GM19240 (cell line): ENCODE measurements around the gene CYP26A1.
"Not testable (repeated sequence)": the region's sequence is repeated elsewhere in the genome, so short reads cannot be mapped to it uniquely, and the experiment has no call there.

ENCODE experiments used
- DNase-seq: peaks from one replicate; pipeline ENCODE4 v3.0.0; 2011; ENCODE audit warnings: low spot score; ENCODE audit not compliant: insufficient read length

Gene CYP26A1

GRCh38 chr10:93079663-93080349, 6.1 kb downstream of the CYP26A1 start:
- DNase-seq, result no peak

- DNase-seq, result peak; percentile 64
These were observed 6.8 kb downstream of the CYP26A1 start for GRCh38 chr10:93080350-93081046.

DNA sequence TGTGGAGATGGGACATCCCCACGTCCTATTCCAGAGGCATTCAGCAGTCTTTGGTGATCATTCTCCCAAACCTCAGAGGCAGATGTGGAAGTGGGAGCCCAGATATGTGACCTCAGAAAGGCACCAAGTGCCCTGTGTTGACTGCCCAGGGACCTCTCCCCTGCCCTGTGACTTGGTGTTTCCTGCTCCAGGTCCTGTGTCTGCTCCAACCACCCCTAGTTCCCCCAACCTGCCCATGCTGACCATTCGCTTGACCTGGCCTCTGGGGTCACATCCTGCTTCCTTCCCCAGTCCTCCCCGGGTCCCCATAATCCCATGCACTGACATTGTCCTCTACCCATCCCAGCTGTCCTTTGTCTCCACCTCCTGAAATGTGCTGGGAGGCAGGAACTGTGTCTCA, 7.6 kb downstream of the CYP26A1 start:
- no peak for DNase-seq

- DNase-seq, result no peak
These were observed 8.1 kb downstream of the CYP26A1 start for GRCh38 chr10:93081834-93082233.

DNA sequence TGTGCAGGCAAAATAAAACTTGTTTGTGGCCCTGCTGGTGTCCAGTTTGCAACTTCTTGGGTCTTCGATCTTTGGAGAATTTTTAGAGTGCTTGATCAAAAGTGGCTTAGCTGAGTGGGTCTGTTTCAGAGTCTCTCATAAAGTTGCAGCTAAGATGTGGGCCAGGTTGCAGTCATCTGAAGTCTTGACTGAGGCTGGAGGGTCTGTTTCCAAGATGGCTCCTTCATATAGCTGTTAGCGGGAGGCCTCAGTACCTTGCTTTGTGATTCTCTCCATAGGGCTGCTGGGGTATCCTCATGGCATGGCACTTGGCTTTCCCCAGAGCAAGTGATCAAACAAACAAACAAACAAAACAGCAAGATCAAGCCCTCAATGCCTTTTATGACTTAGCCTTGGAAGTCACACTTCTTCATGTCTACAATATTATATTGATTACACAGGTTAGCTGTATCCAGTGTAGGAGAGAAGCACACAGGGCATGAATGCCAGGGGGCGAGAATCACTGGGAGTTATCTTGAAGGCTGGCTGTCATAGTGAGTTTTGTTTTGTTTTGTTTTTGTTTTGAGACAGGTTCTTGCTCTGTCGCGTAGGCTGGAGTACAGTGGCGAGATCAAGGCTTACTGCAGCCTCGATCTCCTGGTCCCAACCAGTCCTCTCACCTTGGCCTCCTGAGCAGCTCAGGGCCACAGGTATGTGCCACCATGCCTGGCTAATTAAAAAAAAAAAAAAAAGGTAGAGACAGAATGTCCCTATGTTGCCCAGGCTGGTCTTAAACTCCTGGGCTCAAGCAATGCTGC, 10.2 kb downstream of the CYP26A1 start:
- DNase-seq, result no peak

GRCh38 chr10:93085272-93085859, 11.7 kb downstream of the CYP26A1 start:
- DNase-seq, result no peak

GRCh38 chr10:93086289-93086688, 12.6 kb downstream of the CYP26A1 start:
- no peak for DNase-seq

DNA sequence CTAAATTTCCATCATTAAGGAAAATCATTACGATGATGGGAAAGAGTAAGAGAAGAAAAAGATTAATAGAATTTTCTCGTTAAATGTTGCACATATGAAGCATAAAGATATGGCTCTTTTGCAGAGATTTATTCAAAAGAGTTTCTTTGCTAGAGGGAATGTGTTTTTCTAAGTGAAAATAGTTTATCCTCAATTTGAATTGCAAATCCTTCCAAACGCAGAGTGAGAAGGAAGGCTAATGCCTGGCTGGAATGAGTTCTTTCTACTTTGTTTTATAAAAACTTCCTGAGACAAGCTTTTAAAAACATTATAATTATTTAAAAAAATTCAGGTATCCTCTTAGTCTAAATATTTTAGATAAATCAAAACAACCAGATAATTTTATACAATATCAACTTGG, 14.2 kb downstream of the CYP26A1 start:
- no peak for DNase-seq

- DNase-seq, result no peak
These were observed 14.8 kb downstream of the CYP26A1 start for GRCh38 chr10:93088466-93088865.

DNA sequence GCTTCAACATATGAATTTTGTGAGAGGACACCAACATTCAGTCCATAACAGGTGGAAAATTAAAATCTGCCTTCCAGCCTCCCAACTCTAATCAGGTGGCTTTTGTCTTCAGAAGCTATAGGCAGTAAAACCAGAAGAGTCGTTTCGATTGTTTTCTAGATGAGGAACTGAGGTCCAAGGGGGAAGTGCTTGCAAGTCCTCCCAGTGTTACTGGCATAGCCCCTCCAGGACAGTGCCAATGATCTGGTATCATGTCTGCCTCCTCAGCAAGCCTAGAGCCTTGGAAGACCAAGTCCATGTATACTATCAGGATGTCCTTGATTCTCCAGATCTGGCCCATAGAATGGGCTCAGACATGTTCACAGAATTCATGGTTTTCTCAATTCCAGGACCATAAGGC, 16.9 kb downstream of the CYP26A1 start:
- no peak for DNase-seq

GRCh38 chr10:93091960-93092359, 18.3 kb downstream of the CYP26A1 start:
- no peak for DNase-seq

DNA sequence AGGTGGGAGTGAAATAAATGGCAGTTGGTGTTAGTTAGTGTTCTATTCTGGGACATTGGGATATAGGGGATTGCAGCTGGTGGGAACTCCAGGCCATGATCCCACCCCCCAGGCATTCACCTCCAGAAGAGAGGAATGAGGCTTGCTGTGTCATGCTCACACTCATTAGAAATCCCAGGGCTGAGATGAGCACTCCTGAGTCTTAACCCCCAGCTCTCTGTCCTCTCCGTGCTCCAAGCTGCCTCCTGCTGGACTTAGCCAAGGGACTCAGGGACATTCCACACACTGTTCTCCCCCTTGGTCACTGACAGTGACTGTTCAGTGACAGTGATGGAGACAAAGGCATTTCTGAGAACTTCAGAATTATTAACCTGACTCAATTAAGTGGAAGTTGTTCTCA, 21.5 kb downstream of the CYP26A1 start:
- DNase-seq, result no peak

GRCh38 chr10:93096901-93097300, 23.2 kb downstream of the CYP26A1 start:
- DNase-seq, result no peak

GRCh38 chr10:93097386-93097785, 23.7 kb downstream of the CYP26A1 start:
- DNase-seq, result no peak

- DNase-seq, result no peak
These were observed 25.1 kb downstream of the CYP26A1 start for GRCh38 chr10:93098816-93099215.

GRCh38 chr10:93099670-93100069, 26.0 kb downstream of the CYP26A1 start:
- no peak for DNase-seq

DNA sequence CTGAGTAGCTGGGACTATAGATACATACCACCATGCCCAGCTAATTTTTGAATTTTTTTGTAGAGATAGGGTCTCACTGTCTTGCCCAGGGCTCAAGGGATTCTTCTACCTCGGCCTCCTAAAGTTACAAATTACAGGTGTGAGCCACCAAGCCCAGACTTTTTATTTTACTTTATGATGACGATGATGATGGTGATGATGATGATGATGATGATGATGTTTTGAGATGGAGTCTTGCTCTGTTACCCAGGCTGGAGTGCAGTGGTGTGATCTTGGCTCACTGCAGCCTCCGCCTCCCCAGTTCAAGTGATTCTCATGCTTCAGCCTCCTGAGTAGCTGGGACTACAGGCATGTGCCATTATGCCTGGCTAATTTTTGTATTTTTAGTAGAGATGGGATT, 27.5 kb downstream of the CYP26A1 start:
- DNase-seq, result not testable (repeated sequence)

GRCh38 chr10:93103953-93104352, 30.3 kb downstream of the CYP26A1 start:
- no peak for DNase-seq

GRCh38 chr10:93106631-93107072, 33.0 kb downstream of the CYP26A1 start:
- no peak for DNase-seq

DNA sequence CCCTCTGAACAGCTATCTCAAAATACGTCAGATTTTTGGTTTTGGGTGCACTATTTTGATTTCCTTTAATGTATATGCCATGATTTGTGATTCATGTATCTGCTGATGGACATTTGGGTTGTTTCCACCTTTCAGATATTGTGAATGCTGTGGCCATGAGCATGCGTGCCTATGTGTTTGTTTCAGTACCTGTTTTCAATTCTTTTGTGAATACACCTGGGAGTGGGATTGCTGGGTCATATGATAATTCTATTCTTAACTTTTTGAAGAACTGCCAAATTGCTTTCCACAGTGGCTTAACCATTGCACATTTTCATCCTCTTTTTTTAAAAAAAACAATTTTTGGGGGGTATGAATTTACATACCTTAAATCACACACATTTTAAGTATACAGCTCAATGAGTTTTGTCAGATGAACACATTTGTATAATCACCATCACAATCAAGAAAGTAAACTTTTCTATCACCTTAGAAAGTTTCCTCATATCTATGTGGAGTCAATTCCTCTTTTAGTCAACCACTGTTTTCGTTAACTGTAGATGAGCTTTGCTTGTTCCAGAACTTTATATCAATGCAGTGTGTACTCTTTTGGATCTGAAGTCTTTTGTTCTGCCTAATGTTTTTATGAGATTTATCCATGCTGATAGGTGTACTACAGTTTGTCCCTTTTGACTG, 36.9 kb downstream of the CYP26A1 start:
- DNase-seq, result no peak

- no peak for DNase-seq
These were observed 39.3 kb downstream of the CYP26A1 start for GRCh38 chr10:93113042-93113441.
